Measurements from ENCODE around the gene NAV3.

NAV3 gene

GRCh38 chr12:77830583-77831351 lies at the start of gene NAV3:
Gene NAV3 (plus strand): TSS chr12:77830894. CDS start chr12:77831462, 568 bp downstream.
- DNase-seq, result no peak

- DNase-seq, result no peak
These were observed 48.7 kb upstream of the NAV3 start for GRCh38 chr12:77782034-77782433.

- DNase-seq, result no peak
These were observed 47.9 kb upstream of the NAV3 start for GRCh38 chr12:77782766-77783165.

- no peak for DNase-seq
These were observed 45.5 kb upstream of the NAV3 start for GRCh38 chr12:77785211-77785610.

GRCh38 chr12:77786675-77787074 lies 44.0 kb upstream of the NAV3 start:
- DNase-seq, result no peak

- no peak for DNase-seq
These were observed 42.2 kb upstream of the NAV3 start for GRCh38 chr12:77788231-77789168.

- DNase-seq, result no peak
These were observed 35.0 kb upstream of the NAV3 start for GRCh38 chr12:77795699-77796098.

- DNase-seq, result no peak
These were observed 33.9 kb upstream of the NAV3 start for GRCh38 chr12:77796775-77797174.

- DNase-seq, result no peak
These were observed 30.2 kb upstream of the NAV3 start for GRCh38 chr12:77800501-77800900.

GRCh38 chr12:77808534-77808933 lies 22.2 kb upstream of the NAV3 start:
- DNase-seq, result no peak

GRCh38 chr12:77813558-77813957 lies 17.1 kb upstream of the NAV3 start:
- no peak for DNase-seq

GRCh38 chr12:77814386-77814785 lies 16.3 kb upstream of the NAV3 start:
- no peak for DNase-seq

- DNase-seq, result no peak
These were observed 14.5 kb upstream of the NAV3 start for GRCh38 chr12:77816196-77816595.

- no peak for DNase-seq
These were observed 13.4 kb upstream of the NAV3 start for GRCh38 chr12:77817276-77817675.

GRCh38 chr12:77818351-77818750 lies 12.3 kb upstream of the NAV3 start:
- no peak for DNase-seq

- DNase-seq, result no peak
These were observed 8.9 kb upstream of the NAV3 start for GRCh38 chr12:77821699-77822203.

- no peak for DNase-seq
These were observed 2.6 kb downstream of the NAV3 start for GRCh38 chr12:77833329-77833728.

- DNase-seq, result no peak
These were observed 3.9 kb downstream of the NAV3 start for GRCh38 chr12:77834618-77835017.

- DNase-seq, result no peak
These were observed 5.3 kb downstream of the NAV3 start for GRCh38 chr12:77835969-77836368.

GRCh38 chr12:77837876-77838291 lies 7.2 kb downstream of the NAV3 start:
- DNase-seq, result no peak

GRCh38 chr12:77841521-77841920 lies 10.8 kb downstream of the NAV3 start:
- no peak for DNase-seq

GRCh38 chr12:77842430-77842829 lies 11.7 kb downstream of the NAV3 start:
- no peak for DNase-seq

GRCh38 chr12:77845831-77846230 lies 15.1 kb downstream of the NAV3 start:
- DNase-seq, result no peak

GRCh38 chr12:77847060-77847541 lies 16.4 kb downstream of the NAV3 start:
- no peak for DNase-seq
